Parietal lobe (tissue), 1 donor: Measurements from ENCODE around the gene ASCL4. TPM values are rescaled to one million over a fixed set of nuclear protein-coding genes. Genes with fewer than 3 reads are reported as not detected.

Experiments used
- total RNA-seq: library from RNA; depleted of rRNA; stranded (reverse); fragments of >200 nt; gene quantifications from one replicate; pipeline ENCODE4 v1.2.3, GENCODE V29; 2014

Gene ASCL4, protein sequence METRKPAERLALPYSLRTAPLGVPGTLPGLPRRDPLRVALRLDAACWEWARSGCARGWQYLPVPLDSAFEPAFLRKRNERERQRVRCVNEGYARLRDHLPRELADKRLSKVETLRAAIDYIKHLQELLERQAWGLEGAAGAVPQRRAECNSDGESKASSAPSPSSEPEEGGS
- total RNA-seq: not detected

GRCh38 chr12:107774349-107775029, at the start of gene ASCL4:
Gene ASCL4 (plus strand): TSS chr12:107774704. CDS start chr12:107775219, 515 bp downstream.

DNA sequence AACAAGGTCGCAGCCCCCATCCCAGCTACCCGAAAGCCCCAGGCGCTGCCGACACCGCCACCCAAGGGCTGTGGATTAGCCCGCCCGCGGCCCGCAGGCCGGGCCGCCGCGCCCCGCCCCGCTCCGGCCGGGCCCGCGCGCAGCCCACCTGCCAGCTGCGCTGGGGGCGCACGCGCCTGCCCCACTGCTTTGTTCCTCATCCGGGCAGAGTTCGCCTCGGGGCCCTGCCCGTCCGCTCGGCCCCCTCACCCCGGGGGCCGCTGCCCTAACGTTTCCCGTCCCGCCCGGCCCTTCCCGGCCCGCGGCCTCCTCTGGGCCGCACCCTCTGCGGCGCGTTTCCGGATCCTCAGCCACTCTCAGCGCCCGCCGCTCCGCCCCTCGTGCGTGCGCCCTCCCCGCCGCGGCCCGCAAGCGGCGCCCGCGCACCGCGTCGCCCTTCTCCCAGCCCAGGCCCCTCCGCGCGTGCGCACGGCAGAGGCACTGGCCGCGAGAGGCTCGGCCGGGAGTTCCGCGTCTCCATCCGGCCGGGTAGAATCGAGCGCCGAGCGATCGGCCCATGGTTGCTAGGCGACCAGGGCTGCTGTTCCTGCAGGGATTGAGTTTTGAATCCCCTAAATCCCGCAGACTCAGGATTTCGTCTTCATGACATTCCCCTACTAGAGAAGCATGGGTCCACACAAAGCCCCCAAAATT, 13.5 kb upstream of the ASCL4 start, which contains the start of gene PRDM4:
PRDM4 (minus strand) TSS at position 329 of the 693 bp plus-strand sequence. CDS start 622 bp downstream, outside the sequence.

Other genes starting within 250 kb of the ASCL4 start
- 78.6 TPM for gene PWP1, start 88.9 kb upstream of the ASCL4 start, total RNA-seq
- gene PRDM4, start 13.6 kb upstream of the ASCL4 start, total RNA-seq: 41.3 TPM